Prostate gland (tissue), 2 donors: ENCODE measurements around the gene CCK.
"Not testable (repeated sequence)": the region's sequence is repeated elsewhere in the genome, so short reads cannot be mapped to it uniquely, and the experiment has no call there.

Experiments
- CTCF ChIP-seq, 4 experiments: fragments of 200-600 bp in 2 of 4; fragments of 450-650 bp in 2 of 4; sonication (generic) in 2 of 4; IDR thresholded peaks; 1 replicate in 3 of 4; 2 replicates in 1 of 4; pipeline ENCODE4 v1.5.1; 2016 to 2019; ENCODE audit warnings: antibody characterized with exemption in 4 of 4, mild to moderate bottlenecking in 2 of 4, moderate library complexity in 2 of 4
- POLR2A ChIP-seq: fragments of 450-650 bp; IDR thresholded peaks from one replicate; pipeline ENCODE4 v1.6.1; 2016; ENCODE audit warnings: antibody characterized with exemption, mild to moderate bottlenecking
- POLR2AphosphoS5 ChIP-seq: sonication (generic); formaldehyde crosslinking; IDR thresholded peaks from one replicate; pipeline ENCODE4 v1.6.1; 2017; ENCODE audit warnings: antibody characterized with exemption

- not testable (repeated sequence) for TF ChIP-seq POLR2A; CTCF (IDR thresholded peaks at IDR 0.05); POLR2AphosphoS5
Measured at GRCh38 chr3:42287423-42287822, 21.4 kb upstream of the CCK start.
